PC-3 (cell line): ENCODE data around the gene DNER.

Source experiments
- EZH2 ChIP-seq: fragments of 300-600 bp; sonication (generic); IDR thresholded peaks from one replicate; pipeline ENCODE4 v1.6.1; 2017; ENCODE audit warnings: antibody characterized with exemption, mild to moderate bottlenecking, low read length; ENCODE audit not compliant: unreplicated experiment
- TF ChIP-seq, protein P1 (sequence below): fragments of 300-600 bp; sonication (generic); conservative IDR thresholded peaks from 2 replicates; pipeline ENCODE4 v1.5.1; 2017; ENCODE audit warnings: antibody characterized with exemption, low read depth, mild to moderate bottlenecking, low read length

- TF ChIP-seq EZH2, result no peak
- TF ChIP-seq, protein P1, sequence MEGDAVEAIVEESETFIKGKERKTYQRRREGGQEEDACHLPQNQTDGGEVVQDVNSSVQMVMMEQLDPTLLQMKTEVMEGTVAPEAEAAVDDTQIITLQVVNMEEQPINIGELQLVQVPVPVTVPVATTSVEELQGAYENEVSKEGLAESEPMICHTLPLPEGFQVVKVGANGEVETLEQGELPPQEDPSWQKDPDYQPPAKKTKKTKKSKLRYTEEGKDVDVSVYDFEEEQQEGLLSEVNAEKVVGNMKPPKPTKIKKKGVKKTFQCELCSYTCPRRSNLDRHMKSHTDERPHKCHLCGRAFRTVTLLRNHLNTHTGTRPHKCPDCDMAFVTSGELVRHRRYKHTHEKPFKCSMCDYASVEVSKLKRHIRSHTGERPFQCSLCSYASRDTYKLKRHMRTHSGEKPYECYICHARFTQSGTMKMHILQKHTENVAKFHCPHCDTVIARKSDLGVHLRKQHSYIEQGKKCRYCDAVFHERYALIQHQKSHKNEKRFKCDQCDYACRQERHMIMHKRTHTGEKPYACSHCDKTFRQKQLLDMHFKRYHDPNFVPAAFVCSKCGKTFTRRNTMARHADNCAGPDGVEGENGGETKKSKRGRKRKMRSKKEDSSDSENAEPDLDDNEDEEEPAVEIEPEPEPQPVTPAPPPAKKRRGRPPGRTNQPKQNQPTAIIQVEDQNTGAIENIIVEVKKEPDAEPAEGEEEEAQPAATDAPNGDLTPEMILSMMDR, result no peak
Observed at GRCh38 chr2:229412686-229413085, 301.7 kb downstream of the DNER start.
